ENCODE data around the gene ABCG8.

GRCh38 chr2:43879261-43879660 is 40.5 kb downstream of the ABCG8 start:
- TF ChIP-seq, protein P1, sequence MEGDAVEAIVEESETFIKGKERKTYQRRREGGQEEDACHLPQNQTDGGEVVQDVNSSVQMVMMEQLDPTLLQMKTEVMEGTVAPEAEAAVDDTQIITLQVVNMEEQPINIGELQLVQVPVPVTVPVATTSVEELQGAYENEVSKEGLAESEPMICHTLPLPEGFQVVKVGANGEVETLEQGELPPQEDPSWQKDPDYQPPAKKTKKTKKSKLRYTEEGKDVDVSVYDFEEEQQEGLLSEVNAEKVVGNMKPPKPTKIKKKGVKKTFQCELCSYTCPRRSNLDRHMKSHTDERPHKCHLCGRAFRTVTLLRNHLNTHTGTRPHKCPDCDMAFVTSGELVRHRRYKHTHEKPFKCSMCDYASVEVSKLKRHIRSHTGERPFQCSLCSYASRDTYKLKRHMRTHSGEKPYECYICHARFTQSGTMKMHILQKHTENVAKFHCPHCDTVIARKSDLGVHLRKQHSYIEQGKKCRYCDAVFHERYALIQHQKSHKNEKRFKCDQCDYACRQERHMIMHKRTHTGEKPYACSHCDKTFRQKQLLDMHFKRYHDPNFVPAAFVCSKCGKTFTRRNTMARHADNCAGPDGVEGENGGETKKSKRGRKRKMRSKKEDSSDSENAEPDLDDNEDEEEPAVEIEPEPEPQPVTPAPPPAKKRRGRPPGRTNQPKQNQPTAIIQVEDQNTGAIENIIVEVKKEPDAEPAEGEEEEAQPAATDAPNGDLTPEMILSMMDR (IDR thresholded peaks at IDR 0.05): no peak
- TF ChIP-seq POLR2A (IDR thresholded peaks at IDR 0.05): no peak
